GM23248 (cell line): Measurements from ENCODE around the gene PALD1.

Experiments
- EZH2 ChIP-seq: fragments of 200-600 bp; sonication (generic); IDR thresholded peaks from 2 replicates; pipeline ENCODE4 v1.6.1; 2018; ENCODE audit warnings: antibody characterized with exemption, mild to moderate bottlenecking; ENCODE audit not compliant: insufficient read depth, poor library complexity, severe bottlenecking
- EZH2phosphoT487 ChIP-seq: fragments of 200-600 bp; sonication (generic); IDR thresholded peaks from 2 replicates; pipeline ENCODE4 v1.6.1; 2018; ENCODE audit warnings: antibody characterized with exemption, moderate library complexity, mild to moderate bottlenecking, low read depth; ENCODE audit not compliant: insufficient read depth

GRCh38 chr10:70596860-70597809 is 118.6 kb downstream of the PALD1 start:
- no peak for TF ChIP-seq EZH2
- no peak for TF ChIP-seq EZH2phosphoT487
